ENCODE measurements around the gene C7orf25. TPM values are rescaled to one million over a fixed set of nuclear protein-coding genes. Genes with fewer than 3 reads are reported as not detected.

C7orf25 gene
- total and polyA plus RNA-seq, 5 donors from 2014 or later: 0.98 to 6.3 (median 2.0) TPM

DNA sequence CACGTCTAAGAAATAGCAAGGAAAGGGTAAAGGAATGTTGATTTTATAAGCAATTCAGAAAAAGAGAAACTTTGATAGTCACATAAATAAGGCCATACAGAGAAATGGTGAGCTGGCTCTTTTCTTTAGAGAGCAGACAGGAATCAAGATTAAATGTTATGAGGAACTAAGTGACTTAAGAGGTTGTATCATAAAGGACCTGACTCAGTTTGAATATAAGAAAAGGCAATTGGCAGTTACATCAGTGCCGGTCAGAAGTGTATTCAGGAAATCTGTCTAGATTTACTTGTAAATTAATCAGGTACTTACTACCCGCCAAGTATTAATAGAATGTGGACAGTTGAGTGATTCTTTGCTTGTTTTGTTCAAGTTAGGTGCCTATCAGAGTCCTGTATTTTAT, 22.4 kb upstream of the C7orf25 start:
- ATAC-seq (ENCODE audit: low read depth in 2 of 2) (no peak), DNase-seq (no peak)
- Mint-ChIP-seq H3K9me3 (no peaks in the 10 kb centered on the region), H3K4me3 (peak overlapping the region; percentile 56 to 95 (median 76)), H3K4me1 (peaks cover 22 to 68% (median 41%) of the 10 kb centered on the region in 4 donors), H3K27me3 (no peaks in the 10 kb centered on the region), H3K27ac (peak overlapping the region in 2 of 3 donors; percentile 52 to 78), H3K36me3 (peaks cover 18% of the 10 kb centered on the region)
- Histone ChIP-seq H3K4me1 (ENCODE audit: control insufficient read depth, insufficient read depth, low read length, poor library complexity, severe bottlenecking) (peaks cover 48% of the 10 kb centered on the region), H3K9me3 (ENCODE audit: control insufficient read depth in 2 of 2, low read length in 2 of 2) (no peaks in the 10 kb centered on the region), H3K36me3 (ENCODE audit: control insufficient read depth, insufficient read depth, low read length) (peaks cover 42% of the 10 kb centered on the region), H3K27ac (ENCODE audit: insufficient read depth, low read length, poor library complexity, severe bottlenecking) (no peak overlapping the region), H3K27me3 (ENCODE audit: control insufficient read depth, insufficient read depth, low read length) (no peaks in the 10 kb centered on the region), H3K4me3 (ENCODE audit: low read depth, low read length) (peak overlapping the region; percentile 8)

DNA sequence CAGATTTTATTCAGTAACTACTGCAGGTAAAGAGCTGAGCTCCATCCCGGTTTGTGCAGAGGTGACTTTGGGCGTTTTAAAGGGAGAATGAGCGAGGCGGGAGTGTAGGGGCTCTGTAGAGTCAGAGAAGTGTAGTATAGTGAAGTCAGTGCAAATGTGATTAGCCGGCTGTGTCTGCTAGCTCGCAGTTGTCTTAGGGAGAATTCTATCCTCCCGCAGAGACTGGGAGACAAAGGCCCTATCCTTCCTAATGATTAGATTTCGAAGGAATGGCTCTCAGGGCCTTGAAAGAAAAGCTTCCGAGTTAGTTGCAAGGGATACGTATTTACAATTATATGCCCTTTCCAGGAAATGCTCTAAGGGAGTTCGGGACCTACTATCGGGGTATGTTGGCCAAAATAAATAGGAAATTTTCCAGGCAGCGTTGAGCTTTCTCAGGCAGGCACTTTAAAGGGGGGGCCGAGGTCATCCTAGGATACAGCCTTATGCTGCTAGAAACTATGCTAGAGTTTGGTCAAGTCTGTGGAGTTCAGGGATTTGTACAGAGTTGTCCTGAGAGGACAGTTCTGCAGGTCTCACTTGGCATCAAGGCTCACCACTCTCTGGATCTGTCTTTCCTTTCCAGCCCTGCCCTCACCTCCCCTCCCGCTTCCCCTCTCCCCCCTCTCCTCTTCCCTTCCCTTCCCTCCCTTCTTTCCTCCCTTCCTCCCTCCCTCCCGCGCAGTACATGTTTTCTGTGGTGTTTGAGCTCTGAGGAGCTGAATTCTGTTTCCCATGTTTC, 21.1 kb upstream of the C7orf25 start:
- Mint-ChIP-seq H3K9me3 (no peaks in the 10 kb centered on the region), H3K27ac (peak overlapping the region; percentile 98 to 99 (median 98)), H3K4me3 (peak overlapping the region; percentile 95 to 100 (median 98)), H3K4me1 (peaks cover 23 to 80% (median 50%) of the 10 kb centered on the region in 4 donors), H3K27me3 (no peaks in the 10 kb centered on the region), H3K36me3 (peaks cover 15% of the 10 kb centered on the region)
- H3K27me3 ChIP-seq (ENCODE audit: control insufficient read depth, insufficient read depth, low read length): no peaks in the 10 kb centered on the region
- H3K4me3 ChIP-seq (ENCODE audit: low read depth, low read length): peak overlapping the region; percentile 99
- peaks cover 29% of the 10 kb centered on the region for H3K36me3 ChIP-seq (ENCODE audit: control insufficient read depth, insufficient read depth, low read length)
- H3K9me3 ChIP-seq (ENCODE audit: control insufficient read depth in 2 of 2, low read length in 2 of 2): no peaks in the 10 kb centered on the region
- ATAC-seq (ENCODE audit: low read depth in 2 of 2) (no peak), DNase-seq (peak in 1 of 3 donors; percentile 25)
- H3K27ac ChIP-seq (ENCODE audit: insufficient read depth, low read length, poor library complexity, severe bottlenecking): peak overlapping the region; percentile 86
- H3K4me1 ChIP-seq (ENCODE audit: control insufficient read depth, insufficient read depth, low read length, poor library complexity, severe bottlenecking): peaks cover 57% of the 10 kb centered on the region

DNA sequence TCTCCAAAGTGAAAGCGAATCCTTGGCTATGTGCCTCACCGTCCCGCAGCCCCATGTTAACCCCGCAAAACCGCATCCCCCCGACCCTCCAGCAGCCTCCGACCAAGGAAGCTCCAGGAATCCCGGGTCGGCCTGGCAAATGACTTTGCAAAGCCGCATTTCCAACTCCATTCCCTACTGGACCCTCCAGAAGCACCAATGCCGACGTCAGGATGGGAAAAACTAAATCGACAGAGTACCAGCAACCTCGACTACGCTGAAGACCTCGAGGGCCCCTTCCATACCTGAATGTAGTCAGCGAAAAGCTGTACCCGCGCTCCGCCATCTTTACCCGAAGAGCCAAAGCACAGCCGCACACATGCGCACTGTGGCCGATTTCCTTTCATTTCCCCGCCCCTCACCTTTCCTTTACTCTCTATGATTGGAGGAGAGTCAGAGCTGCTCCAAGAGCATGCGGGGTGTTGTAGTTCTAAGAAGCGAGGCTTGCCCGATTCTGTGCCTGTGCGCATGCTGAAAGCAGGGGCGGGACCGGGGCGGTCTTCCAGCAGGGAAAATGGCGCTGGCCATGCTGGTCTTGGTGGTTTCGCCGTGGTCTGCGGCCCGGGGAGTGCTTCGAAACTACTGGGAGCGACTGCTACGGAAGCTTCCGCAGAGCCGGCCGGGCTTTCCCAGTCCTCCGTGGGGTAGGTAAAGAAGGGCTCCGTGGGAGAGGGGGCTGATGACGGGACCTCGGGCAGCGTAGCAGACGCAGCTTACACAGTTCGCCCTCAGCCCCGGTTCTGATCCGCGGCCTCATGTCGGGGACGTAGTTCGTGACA, 20.2 kb upstream of the C7orf25 start, which contains the start of the genes MRPL32 and PSMA2:
MRPL32 (plus strand) TSS at position 543 of the 818 bp plus-strand sequence; CDS start at position 554, 11 bp downstream.
PSMA2 (minus strand) TSS at position 341 of the 818 bp plus-strand sequence; CDS start at position 325, 16 bp downstream.
- Mint-ChIP-seq H3K4me3 (peak within 1 kb of the TSS; percentile 95 to 100 (median 98)), H3K27me3 (no peaks in the 10 kb centered on the region), H3K27ac (peak within 1 kb of the TSS; percentile 98 to 99 (median 98)), H3K4me1 (peaks cover 18 to 86% (median 54%) of the 10 kb centered on the region in 4 donors), H3K9me3 (no peaks in the 10 kb centered on the region), H3K36me3 (peaks cover 8% of the 10 kb centered on the region)
- no peaks in the 10 kb centered on the region for H3K27me3 ChIP-seq (ENCODE audit: control insufficient read depth, insufficient read depth, low read length)
- no peaks in the 10 kb centered on the region for H3K9me3 ChIP-seq (ENCODE audit: control insufficient read depth in 2 of 2, low read length in 2 of 2)
- peak within 1 kb of the TSS; percentile 86 for H3K27ac ChIP-seq (ENCODE audit: insufficient read depth, low read length, poor library complexity, severe bottlenecking)
- peak within 1 kb of the TSS; percentile 99 for H3K4me3 ChIP-seq (ENCODE audit: low read depth, low read length)
- peaks cover 58% of the 10 kb centered on the region for H3K4me1 ChIP-seq (ENCODE audit: control insufficient read depth, insufficient read depth, low read length, poor library complexity, severe bottlenecking)
- peaks cover 24% of the 10 kb centered on the region for H3K36me3 ChIP-seq (ENCODE audit: control insufficient read depth, insufficient read depth, low read length)
- ATAC-seq (ENCODE audit: low read depth in 2 of 2) (peak; percentile 100), DNase-seq (peak; percentile 95 to 97 (median 95))

DNA sequence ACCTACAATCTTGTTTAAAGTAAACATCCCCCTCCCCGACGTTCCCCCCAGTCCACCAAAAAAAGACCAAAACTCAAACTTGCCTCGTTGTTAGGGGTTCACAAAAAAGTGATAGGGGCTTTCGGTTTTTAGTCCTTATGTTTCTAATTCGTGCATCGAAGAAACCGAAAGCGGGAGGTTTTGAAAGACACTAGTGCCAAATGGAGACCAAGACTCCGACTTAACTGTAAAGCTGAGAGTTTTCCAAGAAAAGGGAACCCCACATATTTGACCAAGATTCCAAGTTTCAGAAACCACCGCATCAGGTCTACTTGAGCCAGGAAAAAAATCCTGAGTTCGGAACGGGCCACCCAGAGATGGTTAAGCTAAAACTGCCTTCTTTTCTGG, 19.6 kb upstream of the C7orf25 start:
- Mint-ChIP-seq H3K4me3 (peak overlapping the region; percentile 95 to 100 (median 98)), H3K27me3 (no peaks in the 10 kb centered on the region), H3K4me1 (peaks cover 23 to 88% (median 57%) of the 10 kb centered on the region in 4 donors), H3K27ac (peak overlapping the region; percentile 98 to 99 (median 98)), H3K9me3 (no peaks in the 10 kb centered on the region), H3K36me3 (peaks cover 8% of the 10 kb centered on the region)
- DNase-seq (peak in 1 of 3 donors; percentile 66), ATAC-seq (ENCODE audit: low read depth in 2 of 2) (no peak)
- Histone ChIP-seq H3K4me1 (ENCODE audit: control insufficient read depth, insufficient read depth, low read length, poor library complexity, severe bottlenecking) (peaks cover 58% of the 10 kb centered on the region), H3K27me3 (ENCODE audit: control insufficient read depth, insufficient read depth, low read length) (no peaks in the 10 kb centered on the region), H3K27ac (ENCODE audit: insufficient read depth, low read length, poor library complexity, severe bottlenecking) (peak overlapping the region; percentile 86), H3K4me3 (ENCODE audit: low read depth, low read length) (peak overlapping the region; percentile 99), H3K36me3 (ENCODE audit: control insufficient read depth, insufficient read depth, low read length) (peaks cover 25% of the 10 kb centered on the region), H3K9me3 (ENCODE audit: control insufficient read depth in 2 of 2, low read length in 2 of 2) (no peaks in the 10 kb centered on the region)

DNA sequence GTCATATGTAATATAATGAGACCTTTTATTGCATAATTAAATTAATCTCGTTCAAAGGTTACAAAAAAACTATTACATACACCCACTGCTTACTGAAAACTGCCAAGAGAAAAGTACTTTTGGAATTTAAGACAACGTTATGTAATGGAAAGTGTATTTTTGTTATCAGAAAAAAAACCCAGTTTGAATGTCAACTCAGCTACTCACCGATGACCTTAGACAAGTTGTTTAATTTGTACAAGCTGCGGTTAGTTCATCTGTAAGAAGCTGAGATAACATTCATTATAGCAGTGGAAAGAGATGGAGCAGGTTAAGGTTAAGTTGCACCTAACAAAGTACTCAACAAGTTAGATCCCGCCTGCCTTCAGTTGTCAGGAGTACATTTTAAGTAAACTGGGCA, 19.0 kb upstream of the C7orf25 start:
- peak overlapping the region; percentile 95 to 100 (median 98) for H3K4me3 Mint-ChIP-seq
- ATAC-seq (ENCODE audit: low read depth in 2 of 2) (no peak), DNase-seq (no peak)
- Histone ChIP-seq H3K36me3 (ENCODE audit: control insufficient read depth, insufficient read depth, low read length) (peaks cover 26% of the 10 kb centered on the region), H3K4me3 (ENCODE audit: low read depth, low read length) (peak overlapping the region; percentile 99), H3K9me3 (ENCODE audit: control insufficient read depth in 2 of 2, low read length in 2 of 2) (no peaks in the 10 kb centered on the region), H3K27me3 (ENCODE audit: control insufficient read depth, insufficient read depth, low read length) (no peaks in the 10 kb centered on the region), H3K27ac (ENCODE audit: insufficient read depth, low read length, poor library complexity, severe bottlenecking) (no peak overlapping the region), H3K4me1 (ENCODE audit: control insufficient read depth, insufficient read depth, low read length, poor library complexity, severe bottlenecking) (peaks cover 58% of the 10 kb centered on the region)
- no peaks in the 10 kb centered on the region for H3K27me3 Mint-ChIP-seq
- H3K4me1 Mint-ChIP-seq: peaks cover 23 to 83% (median 55%) of the 10 kb centered on the region in 4 donors
- H3K27ac Mint-ChIP-seq: peak overlapping the region; percentile 98 to 99 (median 98)
- peaks cover 4% of the 10 kb centered on the region for H3K36me3 Mint-ChIP-seq
- H3K9me3 Mint-ChIP-seq: no peaks in the 10 kb centered on the region

DNA sequence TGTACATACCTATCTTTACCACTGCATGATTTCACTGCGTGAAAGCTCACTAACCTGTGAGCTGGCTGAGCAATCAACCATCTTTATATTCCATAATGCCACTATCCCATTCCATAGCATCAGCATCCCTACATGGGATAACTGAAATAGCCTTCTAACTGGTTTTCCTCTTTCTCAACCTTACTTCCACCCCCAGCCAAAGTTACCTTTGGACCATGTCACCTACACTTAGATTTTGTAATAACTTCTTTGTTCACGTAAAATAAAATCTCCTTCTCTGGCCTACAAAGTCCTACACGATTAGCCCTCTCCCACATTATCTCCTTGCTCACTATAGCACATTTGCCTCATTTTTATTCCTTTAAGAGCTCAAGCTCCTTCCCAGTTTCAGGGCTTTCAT, 17.6 kb upstream of the C7orf25 start:
- Histone ChIP-seq H3K4me1 (ENCODE audit: control insufficient read depth, insufficient read depth, low read length, poor library complexity, severe bottlenecking) (peaks cover 51% of the 10 kb centered on the region), H3K4me3 (ENCODE audit: low read depth, low read length) (peak overlapping the region; percentile 39), H3K27me3 (ENCODE audit: control insufficient read depth, insufficient read depth, low read length) (no peaks in the 10 kb centered on the region), H3K27ac (ENCODE audit: insufficient read depth, low read length, poor library complexity, severe bottlenecking) (no peak overlapping the region), H3K36me3 (ENCODE audit: control insufficient read depth, insufficient read depth, low read length) (peaks cover 29% of the 10 kb centered on the region), H3K9me3 (ENCODE audit: control insufficient read depth in 2 of 2, low read length in 2 of 2) (no peaks in the 10 kb centered on the region)
- Mint-ChIP-seq H3K4me1 (peaks cover 20 to 83% (median 55%) of the 10 kb centered on the region in 4 donors), H3K27ac (peak overlapping the region in 2 of 3 donors; percentile 11 to 25), H3K27me3 (no peaks in the 10 kb centered on the region), H3K9me3 (no peaks in the 10 kb centered on the region), H3K36me3 (peaks cover 11% of the 10 kb centered on the region), H3K4me3 (peak overlapping the region; percentile 10 to 83 (median 64))
- no peak for ATAC-seq (ENCODE audit: low read depth in 2 of 2)
- no peak for DNase-seq

DNA sequence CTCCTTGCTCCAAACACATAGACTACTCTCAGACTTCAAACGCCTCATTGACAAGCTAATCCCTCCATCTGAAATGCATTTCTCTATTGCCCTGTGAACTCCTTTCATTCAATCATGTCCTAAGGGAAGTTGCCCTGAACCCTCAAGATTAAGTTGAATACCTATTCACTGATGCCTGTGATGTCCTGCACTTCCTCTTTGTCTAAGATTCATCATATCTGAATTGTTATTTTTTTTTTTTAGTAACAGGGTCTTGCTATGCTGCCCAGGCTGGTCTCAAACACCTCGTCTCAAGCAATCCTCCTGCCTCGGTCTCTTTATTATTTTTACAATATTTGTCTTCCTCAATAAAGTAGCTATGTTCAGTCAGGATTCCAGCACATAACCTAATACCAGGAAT, 16.9 kb upstream of the C7orf25 start:
- Histone ChIP-seq H3K4me1 (ENCODE audit: control insufficient read depth, insufficient read depth, low read length, poor library complexity, severe bottlenecking) (peaks cover 44% of the 10 kb centered on the region), H3K27ac (ENCODE audit: insufficient read depth, low read length, poor library complexity, severe bottlenecking) (no peak overlapping the region), H3K36me3 (ENCODE audit: control insufficient read depth, insufficient read depth, low read length) (peaks cover 36% of the 10 kb centered on the region), H3K9me3 (ENCODE audit: control insufficient read depth in 2 of 2, low read length in 2 of 2) (no peaks in the 10 kb centered on the region), H3K4me3 (ENCODE audit: low read depth, low read length) (peak overlapping the region; percentile 39), H3K27me3 (ENCODE audit: control insufficient read depth, insufficient read depth, low read length) (no peaks in the 10 kb centered on the region)
- Mint-ChIP-seq H3K36me3 (peaks cover 13% of the 10 kb centered on the region), H3K27ac (no peak overlapping the region), H3K4me1 (peaks cover 22 to 78% (median 55%) of the 10 kb centered on the region in 4 donors), H3K4me3 (peak overlapping the region in 2 of 4 donors; percentile 0 to 43), H3K9me3 (no peaks in the 10 kb centered on the region), H3K27me3 (no peaks in the 10 kb centered on the region)
- DNase-seq: no peak
- no peak for ATAC-seq (ENCODE audit: low read depth in 2 of 2)
